Esophagus muscularis mucosa (tissue), 4 donors: ENCODE results near the gene TMCC1.

Experiments used
- EP300 ChIP-seq: sonication (generic); formaldehyde crosslinking; IDR thresholded peaks from one replicate; pipeline ENCODE4 v1.6.1; 2017; ENCODE audit warnings: antibody characterized with exemption
- POLR2A ChIP-seq: fragments of 450-650 bp; IDR thresholded peaks from one replicate; pipeline ENCODE4 v1.6.1; 2017; ENCODE audit warnings: antibody characterized with exemption, moderate library complexity, mild to moderate bottlenecking, low read depth
- POLR2AphosphoS5 ChIP-seq, 2 donors: sonication (generic); formaldehyde crosslinking; IDR thresholded peaks; one replicate each; pipeline ENCODE4 v1.6.1; 2017; ENCODE audit warnings: antibody characterized with exemption in 2 of 2
- TF ChIP-seq, protein P1 (sequence below), 3 experiments: fragments of 200-600 bp in 2 of 3; fragments of 450-650 bp in 1 of 3; sonication (generic) in 2 of 3; IDR thresholded peaks; one replicate each; pipeline ENCODE4 v1.5.1; 2017 to 2019; ENCODE audit warnings: antibody characterized with exemption in 3 of 3, mild to moderate bottlenecking in 2 of 3, moderate library complexity in 1 of 3

DNA sequence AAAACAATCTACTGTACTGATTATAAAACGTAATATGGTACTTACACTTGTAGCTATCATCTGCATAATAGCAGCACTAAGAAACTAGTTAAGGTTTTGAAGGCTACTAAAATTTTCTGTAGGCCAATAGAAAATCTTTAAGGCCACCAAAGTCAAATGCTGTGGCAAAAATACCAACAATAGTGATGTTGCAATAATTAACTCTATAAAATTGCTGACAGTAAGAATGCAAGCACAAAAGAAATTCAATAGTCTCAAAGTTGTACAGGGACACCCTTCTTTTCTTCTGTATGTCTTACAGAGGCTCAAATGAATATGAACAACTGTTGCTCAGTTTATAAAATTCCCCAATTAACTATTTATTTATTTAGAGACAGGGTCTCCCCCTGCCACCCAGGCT, 62.0 kb downstream of the TMCC1 start:
- TF ChIP-seq, protein P1, sequence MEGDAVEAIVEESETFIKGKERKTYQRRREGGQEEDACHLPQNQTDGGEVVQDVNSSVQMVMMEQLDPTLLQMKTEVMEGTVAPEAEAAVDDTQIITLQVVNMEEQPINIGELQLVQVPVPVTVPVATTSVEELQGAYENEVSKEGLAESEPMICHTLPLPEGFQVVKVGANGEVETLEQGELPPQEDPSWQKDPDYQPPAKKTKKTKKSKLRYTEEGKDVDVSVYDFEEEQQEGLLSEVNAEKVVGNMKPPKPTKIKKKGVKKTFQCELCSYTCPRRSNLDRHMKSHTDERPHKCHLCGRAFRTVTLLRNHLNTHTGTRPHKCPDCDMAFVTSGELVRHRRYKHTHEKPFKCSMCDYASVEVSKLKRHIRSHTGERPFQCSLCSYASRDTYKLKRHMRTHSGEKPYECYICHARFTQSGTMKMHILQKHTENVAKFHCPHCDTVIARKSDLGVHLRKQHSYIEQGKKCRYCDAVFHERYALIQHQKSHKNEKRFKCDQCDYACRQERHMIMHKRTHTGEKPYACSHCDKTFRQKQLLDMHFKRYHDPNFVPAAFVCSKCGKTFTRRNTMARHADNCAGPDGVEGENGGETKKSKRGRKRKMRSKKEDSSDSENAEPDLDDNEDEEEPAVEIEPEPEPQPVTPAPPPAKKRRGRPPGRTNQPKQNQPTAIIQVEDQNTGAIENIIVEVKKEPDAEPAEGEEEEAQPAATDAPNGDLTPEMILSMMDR (IDR thresholded peaks at IDR 0.05) = no peak
- TF ChIP-seq POLR2A = no peak
- TF ChIP-seq EP300 = no peak
- no peak for TF ChIP-seq POLR2AphosphoS5 (IDR thresholded peaks at IDR 0.05)
